GM10847 (cell line): Measurements from ENCODE around the gene SPTA1.

Experiments
- POLR2A ChIP-seq: IDR thresholded peaks from 2 replicates; pipeline ENCODE4 v1.6.1; 2011; ENCODE audit not compliant: insufficient read length; ENCODE audit errors: extremely low read depth

The SPTA1 gene

DNA sequence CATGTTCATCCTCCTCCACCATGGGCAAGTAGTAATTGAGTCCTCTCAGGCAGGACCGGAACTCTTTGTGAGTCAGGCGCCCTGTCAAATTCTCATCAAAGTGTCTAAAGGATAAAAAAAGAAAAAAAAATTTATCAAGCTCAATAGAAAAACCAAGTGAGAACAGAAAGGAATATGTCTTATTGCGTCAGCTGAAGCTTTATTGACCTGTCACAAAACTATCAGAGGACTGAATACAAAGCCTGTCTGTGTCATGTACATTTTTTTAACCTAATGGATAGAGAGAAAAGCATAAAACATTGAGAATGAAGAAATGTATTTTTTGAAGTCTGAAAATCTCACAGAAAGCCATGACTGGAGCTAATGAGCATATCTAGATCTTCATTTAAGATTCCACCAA lies 72.8 kb downstream of the SPTA1 start:
- TF ChIP-seq POLR2A = no peak

GRCh38 chr1:158611916-158612315 lies 74.6 kb downstream of the SPTA1 start:
- TF ChIP-seq POLR2A = no peak

- no peak for TF ChIP-seq POLR2A
These were observed 79.2 kb downstream of the SPTA1 start for GRCh38 chr1:158607296-158607695.

GRCh38 chr1:158604968-158605367 lies 81.5 kb downstream of the SPTA1 start, which contains the start of gene OR10Z1:
Gene OR10Z1, plus strand, starts transcription at chr1:158605268. Its CDS starts 1,171 bp downstream, at chr1:158606439.
- TF ChIP-seq POLR2A = no peak

DNA sequence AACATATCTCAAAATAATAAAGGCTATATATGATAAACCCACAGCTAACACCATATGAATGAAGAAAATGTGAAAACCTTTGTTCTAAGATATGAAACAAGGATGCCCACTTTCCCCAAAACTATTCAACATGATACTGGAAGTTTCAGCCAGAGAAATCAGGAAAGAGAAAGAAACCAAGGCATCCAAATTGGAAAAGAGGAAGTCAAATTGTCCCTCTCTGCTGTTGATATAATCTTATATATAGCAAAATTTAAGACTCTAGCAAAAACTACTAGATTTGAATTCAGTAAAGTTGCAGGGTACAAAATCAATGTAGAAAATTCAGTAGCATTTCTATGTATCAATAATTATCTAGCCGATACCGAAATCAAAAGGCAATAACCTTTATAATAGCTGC lies 85.8 kb downstream of the SPTA1 start:
- no peak for TF ChIP-seq POLR2A

GRCh38 chr1:158586942-158587341 lies 99.6 kb downstream of the SPTA1 start:
- TF ChIP-seq POLR2A = no peak

DNA sequence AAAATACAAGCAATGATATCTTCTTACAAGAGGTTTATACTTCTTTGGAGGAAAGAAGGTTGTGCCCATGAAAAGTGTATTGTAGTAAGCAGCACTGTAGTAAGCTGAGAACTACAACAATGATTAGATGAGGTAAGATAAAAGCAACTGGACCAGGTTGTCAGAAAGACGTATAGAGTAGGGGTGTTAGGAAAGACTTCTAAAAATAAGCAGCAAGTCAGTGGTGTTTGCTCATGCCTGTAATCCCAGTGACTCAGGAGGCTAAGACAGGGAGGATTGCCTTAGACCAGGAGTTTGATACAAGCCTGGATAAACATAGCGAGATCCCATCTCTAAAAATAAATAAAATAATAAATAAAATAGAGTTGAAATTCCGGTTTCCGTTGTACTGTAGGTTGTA lies 102.6 kb downstream of the SPTA1 start:
- TF ChIP-seq POLR2A = no peak

GRCh38 chr1:158579733-158580132 lies 106.8 kb downstream of the SPTA1 start, which contains the start of gene OR10X1:
Gene OR10X1, minus strand, starts transcription at chr1:158579899. Its CDS starts 0 bp downstream, at chr1:158579899.
- TF ChIP-seq POLR2A = no peak

DNA sequence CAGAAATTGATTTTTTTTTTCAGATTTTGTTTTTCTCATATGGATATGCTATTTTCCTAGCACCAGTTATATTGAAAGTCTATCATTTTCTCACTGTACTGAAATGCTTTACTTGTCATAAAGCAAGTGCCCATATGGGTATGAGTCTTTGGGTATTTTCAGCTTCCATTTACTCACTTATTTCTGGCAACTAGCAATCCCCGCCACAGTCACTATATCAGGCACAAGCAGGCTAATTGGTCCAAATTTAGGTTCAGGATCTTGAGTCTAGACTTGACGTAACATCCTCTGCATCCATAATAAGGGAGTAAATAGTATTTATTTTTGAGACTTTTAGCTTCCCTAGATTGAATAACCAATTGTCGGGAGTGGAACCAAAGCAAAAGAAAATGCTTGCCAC lies 109.0 kb downstream of the SPTA1 start:
- TF ChIP-seq POLR2A = no peak

GRCh38 chr1:158572226-158572625 lies 114.3 kb downstream of the SPTA1 start:
- no peak for TF ChIP-seq POLR2A

GRCh38 chr1:158570480-158570879 lies 116.0 kb downstream of the SPTA1 start, which contains the start of gene OR6P1:
Gene OR6P1, minus strand, starts transcription at chr1:158570580. Its CDS starts 6,976 bp downstream, at chr1:158563604.
- TF ChIP-seq POLR2A = no peak

DNA sequence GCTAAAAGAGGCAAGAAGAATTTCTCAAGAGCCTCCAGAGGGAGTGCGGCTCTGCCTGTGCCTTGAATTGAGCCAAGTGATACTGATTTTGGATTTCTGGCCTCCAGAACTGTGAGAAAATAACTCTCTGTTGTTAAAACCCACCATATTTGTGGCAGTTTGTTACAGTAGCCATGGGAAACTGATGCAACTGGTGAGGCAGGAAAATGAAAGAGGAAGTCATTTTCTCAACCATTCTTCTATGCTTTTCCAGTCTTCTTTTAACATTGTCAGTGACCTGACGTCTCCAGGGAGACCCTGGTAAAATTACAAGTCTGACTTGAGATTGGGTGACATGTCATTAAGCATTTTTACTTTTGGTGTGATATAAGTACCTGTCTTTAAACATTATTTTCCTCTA lies 121.9 kb downstream of the SPTA1 start:
- no peak for TF ChIP-seq POLR2A

GRCh38 chr1:158563853-158564252 lies 122.7 kb downstream of the SPTA1 start:
- TF ChIP-seq POLR2A = no peak
